ENCODE measurements around the gene TMEM218. TPM values are rescaled to one million over a fixed set of nuclear protein-coding genes. Genes with fewer than 3 reads are reported as not detected.

The TMEM218 gene
- total and polyA plus RNA-seq, 2 donors (not counting 1 experiment from before 2014, with no cell fraction given) = 31.9 to 34.8 TPM

- DNase-seq (ENCODE audit: low read depth in 2 of 2) = no peak
- Histone ChIP-seq H3K4me2 (ENCODE audit: extremely low read depth, insufficient read depth, low read length) (peak overlapping the region; percentile 85), H3K9ac (ENCODE audit: insufficient read depth, low read length) (peak overlapping the region; percentile 72), H4K20me1 (ENCODE audit: control insufficient read depth, extremely low read depth, insufficient read depth, low read length) (no peaks in the 10 kb centered on the region), H3K36me3 (ENCODE audit: control insufficient read depth, insufficient read depth, low read length) (no peaks in the 10 kb centered on the region), H2AFZ (ENCODE audit: low read length) (peak overlapping the region; percentile 97), H3K27me3 (ENCODE audit: control insufficient read depth, insufficient read depth, low read length) (no peaks in the 10 kb centered on the region), H3K4me1 (ENCODE audit: control insufficient read depth, extremely low read depth, insufficient read depth, low read length) (no peaks in the 10 kb centered on the region), H3K27ac (ENCODE audit: insufficient read depth, low read length) (peak overlapping the region; percentile 61), H3K4me3 (replicated peaks in 1 of 4; ENCODE audit: control extremely low read depth in 1 of 4, insufficient read depth in 1 of 4, low read depth in 3 of 4, low read length in 4 of 4) (peak overlapping the region; percentile 69 to 80 (median 72)), H3K79me2 (ENCODE audit: control insufficient read depth, insufficient read depth, low read length) (no peaks in the 10 kb centered on the region), H3K9me3 (ENCODE audit: control insufficient read depth, insufficient read depth, low read depth, low read length) (no peaks in the 10 kb centered on the region)
- no peak for TF ChIP-seq CTCF (conservative IDR thresholded peaks at IDR 0.05 in 1 of 2, IDR thresholded peaks at IDR 0.05 in 1 of 2; ENCODE audit: low read depth in 1 of 2, low read length in 2 of 2)
- no peak for TF ChIP-seq EZH2 (IDR thresholded peaks at IDR 0.05; ENCODE audit: low read length, missing control alignments)
Measured at GRCh38 chr11:125062218-125062930, 49.1 kb downstream of the TMEM218 start.

GRCh38 chr11:125061281-125061680 lies 50.1 kb downstream of the TMEM218 start:
- no peak overlapping the region for H2AFZ ChIP-seq (ENCODE audit: low read length)
- H3K27ac ChIP-seq (ENCODE audit: insufficient read depth, low read length) = no peak overlapping the region
- H3K27me3 ChIP-seq (ENCODE audit: control insufficient read depth, insufficient read depth, low read length) = no peaks in the 10 kb centered on the region
- H3K79me2 ChIP-seq (ENCODE audit: control insufficient read depth, insufficient read depth, low read length) = no peaks in the 10 kb centered on the region
- no peak overlapping the region for H3K4me3 ChIP-seq (replicated peaks in 1 of 4; ENCODE audit: control extremely low read depth in 1 of 4, insufficient read depth in 1 of 4, low read depth in 3 of 4, low read length in 4 of 4)
- H3K4me1 ChIP-seq (ENCODE audit: control insufficient read depth, extremely low read depth, insufficient read depth, low read length) = no peaks in the 10 kb centered on the region
- no peaks in the 10 kb centered on the region for H3K36me3 ChIP-seq (ENCODE audit: control insufficient read depth, insufficient read depth, low read length)
- no peak for DNase-seq (ENCODE audit: low read depth in 2 of 2)
- no peaks in the 10 kb centered on the region for H4K20me1 ChIP-seq (ENCODE audit: control insufficient read depth, extremely low read depth, insufficient read depth, low read length)
- no peak overlapping the region for H3K4me2 ChIP-seq (ENCODE audit: extremely low read depth, insufficient read depth, low read length)
- TF ChIP-seq EZH2 (IDR thresholded peaks at IDR 0.05; ENCODE audit: low read length, missing control alignments) (no peak), CTCF (conservative IDR thresholded peaks at IDR 0.05 in 1 of 2, IDR thresholded peaks at IDR 0.05 in 1 of 2; ENCODE audit: low read depth in 1 of 2, low read length in 2 of 2) (no peak)
- H3K9ac ChIP-seq (ENCODE audit: insufficient read depth, low read length) = no peak overlapping the region
- no peaks in the 10 kb centered on the region for H3K9me3 ChIP-seq (ENCODE audit: control insufficient read depth, insufficient read depth, low read depth, low read length)

GRCh38 chr11:125057693-125058016 lies 53.8 kb downstream of the TMEM218 start:
- TF ChIP-seq EZH2 (IDR thresholded peaks at IDR 0.05; ENCODE audit: low read length, missing control alignments) = no peak
- TF ChIP-seq CTCF (conservative IDR thresholded peaks at IDR 0.05 in 1 of 2, IDR thresholded peaks at IDR 0.05 in 1 of 2; ENCODE audit: low read depth in 1 of 2, low read length in 2 of 2) = no peak
- Histone ChIP-seq H2AFZ (ENCODE audit: low read length) (no peak overlapping the region), H3K79me2 (ENCODE audit: control insufficient read depth, insufficient read depth, low read length) (no peaks in the 10 kb centered on the region), H3K36me3 (ENCODE audit: control insufficient read depth, insufficient read depth, low read length) (no peaks in the 10 kb centered on the region), H3K27ac (ENCODE audit: insufficient read depth, low read length) (no peak overlapping the region), H3K9ac (ENCODE audit: insufficient read depth, low read length) (no peak overlapping the region), H3K4me3 (replicated peaks in 1 of 4; ENCODE audit: control extremely low read depth in 1 of 4, insufficient read depth in 1 of 4, low read depth in 3 of 4, low read length in 4 of 4) (no peak overlapping the region), H3K9me3 (ENCODE audit: control insufficient read depth, insufficient read depth, low read depth, low read length) (no peaks in the 10 kb centered on the region), H3K4me2 (ENCODE audit: extremely low read depth, insufficient read depth, low read length) (no peak overlapping the region), H4K20me1 (ENCODE audit: control insufficient read depth, extremely low read depth, insufficient read depth, low read length) (no peaks in the 10 kb centered on the region), H3K4me1 (ENCODE audit: control insufficient read depth, extremely low read depth, insufficient read depth, low read length) (no peaks in the 10 kb centered on the region), H3K27me3 (ENCODE audit: control insufficient read depth, insufficient read depth, low read length) (no peaks in the 10 kb centered on the region)
- no peak for DNase-seq (ENCODE audit: low read depth in 2 of 2)
